CD4-positive, CD25-positive, alpha-beta regulatory T cell (primary cell): ENCODE data around the gene RABL2A. TPM values are rescaled to one million over a fixed set of nuclear protein-coding genes. Genes with fewer than 3 reads are reported as not detected.
"Not testable (repeated sequence)": the region's sequence is repeated elsewhere in the genome, so short reads cannot be mapped to it uniquely, and the experiment has no call there.

Experiments used
- ATAC-seq, 2 donors: fragments of 150-1000 bp; cut with Tn5 transposase; one replicate each; pipeline ENCODE4 v1.10.0; 2021; ENCODE audit warnings: low read depth in 2 of 2, moderate number of reproducible peaks in 2 of 2, moderate library complexity in 1 of 2
- DNase-seq, 3 donors: peaks; one replicate each; pipeline versions ENCODE4 v3.0.0 to v3.0.0-alpha.2; 2012 to 2022; ENCODE audit warnings: mixed read lengths in 1 of 3
- H3K27ac ChIP-seq: one replicate; pipeline ENCODE4 v1.7.0; 2013; ENCODE audit warnings: mild to moderate bottlenecking, low read length; ENCODE audit not compliant: insufficient read depth, poor library complexity, severe bottlenecking
- H3K27me3 ChIP-seq: one replicate; pipeline ENCODE4 v1.7.0; 2013; ENCODE audit warnings: low read length; ENCODE audit not compliant: control insufficient read depth, insufficient read depth
- H3K36me3 ChIP-seq: one replicate; pipeline ENCODE4 v1.7.0; 2013; ENCODE audit warnings: mild to moderate bottlenecking, low read length, moderate library complexity; ENCODE audit not compliant: control insufficient read depth, insufficient read depth
- H3K4me1 ChIP-seq: 2 replicates; pipeline ENCODE4 v1.7.0; 2013; ENCODE audit warnings: mild to moderate bottlenecking, low read length; ENCODE audit not compliant: insufficient read depth, control insufficient read depth, poor library complexity, severe bottlenecking
- H3K4me3 ChIP-seq: one replicate; pipeline ENCODE4 v1.7.0; 2013; ENCODE audit warnings: low read depth, mild to moderate bottlenecking, low read length, moderate library complexity
- H3K9me3 ChIP-seq, 2 experiments: 1 replicate in 1 of 2; 2 replicates in 1 of 2; pipeline ENCODE4 v1.7.0; 2013; ENCODE audit warnings: low read length in 2 of 2, mild to moderate bottlenecking in 1 of 2, moderate library complexity in 1 of 2; ENCODE audit not compliant: control insufficient read depth in 2 of 2
- H3K27ac Mint-ChIP-seq, 3 donors: one replicate each; pipeline ENCODE4 v1.8.0; 2020 to 2022; ENCODE audit warnings: mild to moderate bottlenecking in 3 of 3, mixed read lengths in 3 of 3, moderate library complexity in 2 of 3
- H3K27me3 Mint-ChIP-seq: one replicate; pipeline ENCODE4 v1.8.0; 2022; ENCODE audit warnings: mild to moderate bottlenecking, mixed read lengths
- H3K36me3 Mint-ChIP-seq: one replicate; pipeline ENCODE4 v1.8.0; 2020; ENCODE audit warnings: mixed read lengths
- H3K4me1 Mint-ChIP-seq, 4 donors: one replicate each; pipeline ENCODE4 v1.8.0; 2020 to 2022; ENCODE audit warnings: mixed read lengths in 4 of 4, mild to moderate bottlenecking in 1 of 4
- H3K4me3 Mint-ChIP-seq, 4 donors: one replicate each; pipeline ENCODE4 v1.8.0; 2020 to 2022; ENCODE audit warnings: mild to moderate bottlenecking in 4 of 4, mixed read lengths in 4 of 4, moderate library complexity in 3 of 4
- H3K9me3 Mint-ChIP-seq, 7 donors: one replicate each; pipeline ENCODE4 v1.8.0; 2020 to 2022; ENCODE audit warnings: mixed read lengths in 7 of 7, mild to moderate bottlenecking in 3 of 7, moderate library complexity in 2 of 7
- polyA plus RNA-seq, 4 donors: library from polyadenylated mRNA; unstranded; fragments of 300-500 nt; fragmentation: Illumina TruSeq; gene quantifications; one replicate each; pipeline ENCODE4 v1.2.3, GENCODE V29; 2021
- total RNA-seq: library from RNA; stranded (reverse); gene quantifications from one replicate; pipeline ENCODE4 v1.2.3, GENCODE V29; 2022

The RABL2A gene
- total and polyA plus RNA-seq, 5 donors from 2014 or later, result 5.9 to 22.5 (median 7.9) TPM

- H3K27me3 Mint-ChIP-seq, H3K36me3 ChIP-seq, H3K27ac Mint-ChIP-seq, H3K4me3 Mint-ChIP-seq, H3K27me3 ChIP-seq, H3K9me3 ChIP-seq, H3K4me1 ChIP-seq, H3K9me3 Mint-ChIP-seq, ATAC-seq, H3K27ac ChIP-seq, H3K4me3 ChIP-seq, H3K4me1 Mint-ChIP-seq, H3K36me3 Mint-ChIP-seq, DNase-seq: not testable (repeated sequence)
These were observed 6.1 kb upstream of the RABL2A start for GRCh38 chr2:113621002-113621401.

DNA sequence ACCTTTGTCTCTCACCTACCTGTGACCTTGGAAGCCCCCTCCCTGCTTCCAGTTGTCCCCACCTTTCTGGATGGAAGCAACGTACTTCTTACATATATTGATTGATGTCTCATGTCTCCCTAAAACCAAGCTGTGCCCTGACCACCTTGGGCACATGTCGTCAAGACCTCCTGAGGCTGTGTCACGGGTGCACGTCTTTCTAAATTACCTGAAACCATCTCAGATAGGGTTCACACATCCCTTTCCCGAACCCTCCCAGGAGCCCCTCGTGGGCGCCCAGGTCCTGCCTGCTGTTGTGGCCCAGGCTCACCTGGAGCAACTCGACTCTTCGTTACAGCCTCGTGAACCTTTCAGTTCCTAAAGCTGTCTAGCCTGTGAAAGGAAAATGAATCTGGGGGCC is 1.2 kb upstream of the RABL2A start:
- H3K27me3 Mint-ChIP-seq, ATAC-seq, H3K4me3 ChIP-seq, H3K4me1 ChIP-seq, H3K36me3 Mint-ChIP-seq, H3K27ac ChIP-seq, H3K9me3 Mint-ChIP-seq, DNase-seq, H3K9me3 ChIP-seq, H3K27ac Mint-ChIP-seq, H3K36me3 ChIP-seq, H3K27me3 ChIP-seq, H3K4me3 Mint-ChIP-seq: not testable (repeated sequence)
- H3K4me1 Mint-ChIP-seq, result peaks cover 0 to 16% (median under 1%) of the 10 kb centered on the region in 4 donors

DNA sequence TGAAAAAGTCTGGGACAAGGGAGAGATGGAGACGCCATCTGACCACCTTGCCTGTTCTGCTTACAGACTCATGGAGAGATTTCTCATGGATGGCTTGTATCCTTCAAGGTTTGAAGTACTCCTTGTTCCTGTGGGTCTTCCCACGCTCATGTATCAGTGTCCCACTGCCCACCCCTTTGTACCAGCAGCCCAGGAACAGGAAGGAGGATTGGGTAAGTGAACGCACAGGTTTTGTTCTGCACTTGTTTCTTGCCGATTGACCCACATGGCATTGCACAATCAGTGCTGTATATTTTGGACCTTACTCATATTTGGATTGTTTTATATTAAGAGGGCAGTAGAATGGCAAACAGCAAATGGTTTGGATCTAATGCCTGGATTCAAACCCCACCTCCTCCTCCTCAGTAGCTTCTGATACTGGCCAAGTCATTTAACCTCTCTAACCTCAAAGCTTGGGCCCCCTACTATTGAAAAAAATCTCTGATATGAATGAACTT is 5.8 kb downstream of the RABL2A start:
- not testable (repeated sequence) for H3K27me3 Mint-ChIP-seq, H3K36me3 ChIP-seq, H3K27ac Mint-ChIP-seq, ATAC-seq, DNase-seq, H3K36me3 Mint-ChIP-seq, H3K9me3 Mint-ChIP-seq, H3K27ac ChIP-seq, H3K4me1 ChIP-seq, H3K4me3 ChIP-seq, H3K4me1 Mint-ChIP-seq, H3K27me3 ChIP-seq, H3K4me3 Mint-ChIP-seq, H3K9me3 ChIP-seq

DNA sequence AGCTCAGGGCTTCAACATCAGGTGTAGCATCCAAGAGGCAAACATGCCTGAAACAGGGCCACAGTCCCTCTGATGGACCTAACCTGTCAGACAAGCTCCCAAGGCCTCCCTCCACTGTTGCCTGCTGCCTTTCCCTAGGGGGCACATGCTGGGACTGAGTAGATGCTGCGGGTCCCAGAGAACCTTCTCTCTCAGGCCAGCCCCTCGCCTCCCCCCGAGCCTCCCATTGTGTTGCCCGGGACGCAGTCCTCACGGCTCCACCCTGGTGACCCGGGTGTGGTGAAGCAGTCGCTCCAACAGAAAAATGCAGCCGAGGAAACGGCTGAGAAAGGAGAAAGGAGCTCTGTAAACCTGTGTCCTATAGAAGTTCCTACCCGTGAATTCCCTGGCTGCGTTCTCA is 8.3 kb downstream of the RABL2A start:
- not testable (repeated sequence) for H3K27me3 ChIP-seq, H3K27ac ChIP-seq, H3K4me1 Mint-ChIP-seq, H3K36me3 ChIP-seq, DNase-seq, H3K4me3 Mint-ChIP-seq, ATAC-seq, H3K27ac Mint-ChIP-seq, H3K4me1 ChIP-seq, H3K36me3 Mint-ChIP-seq, H3K9me3 Mint-ChIP-seq, H3K4me3 ChIP-seq, H3K9me3 ChIP-seq, H3K27me3 Mint-ChIP-seq

DNA sequence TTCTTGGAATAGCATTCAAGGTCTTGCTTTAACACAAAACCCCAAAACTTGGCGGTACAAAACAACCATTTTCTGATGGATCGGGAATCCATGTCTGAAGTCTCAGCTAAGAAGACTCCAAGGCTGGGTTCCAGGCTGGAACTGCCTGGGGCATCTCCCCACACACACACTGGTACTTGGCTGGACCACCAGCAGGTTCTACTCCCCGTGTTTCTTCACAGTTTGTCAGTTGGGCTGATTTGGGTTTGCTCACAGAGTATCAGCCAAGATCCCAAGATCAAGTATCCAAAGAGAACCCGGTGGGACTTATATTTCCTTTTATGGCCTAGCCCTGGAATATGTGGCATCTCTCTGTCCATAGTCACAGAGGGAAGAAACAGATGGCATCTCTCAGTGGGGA is 9.2 kb downstream of the RABL2A start:
- not testable (repeated sequence) for H3K36me3 ChIP-seq, H3K4me3 ChIP-seq, H3K36me3 Mint-ChIP-seq, H3K27me3 ChIP-seq, H3K27ac Mint-ChIP-seq, DNase-seq, H3K4me1 Mint-ChIP-seq, H3K27me3 Mint-ChIP-seq, ATAC-seq, H3K4me3 Mint-ChIP-seq, H3K27ac ChIP-seq, H3K4me1 ChIP-seq, H3K9me3 Mint-ChIP-seq, H3K9me3 ChIP-seq

GRCh38 chr2:113638084-113638483 is 11.0 kb downstream of the RABL2A start:
- H3K36me3 ChIP-seq, H3K4me1 ChIP-seq, H3K27ac ChIP-seq, H3K36me3 Mint-ChIP-seq, H3K27me3 ChIP-seq, ATAC-seq, H3K27ac Mint-ChIP-seq, H3K27me3 Mint-ChIP-seq, H3K4me3 Mint-ChIP-seq, H3K4me3 ChIP-seq, H3K9me3 Mint-ChIP-seq, DNase-seq, H3K9me3 ChIP-seq, H3K4me1 Mint-ChIP-seq: not testable (repeated sequence)

DNA sequence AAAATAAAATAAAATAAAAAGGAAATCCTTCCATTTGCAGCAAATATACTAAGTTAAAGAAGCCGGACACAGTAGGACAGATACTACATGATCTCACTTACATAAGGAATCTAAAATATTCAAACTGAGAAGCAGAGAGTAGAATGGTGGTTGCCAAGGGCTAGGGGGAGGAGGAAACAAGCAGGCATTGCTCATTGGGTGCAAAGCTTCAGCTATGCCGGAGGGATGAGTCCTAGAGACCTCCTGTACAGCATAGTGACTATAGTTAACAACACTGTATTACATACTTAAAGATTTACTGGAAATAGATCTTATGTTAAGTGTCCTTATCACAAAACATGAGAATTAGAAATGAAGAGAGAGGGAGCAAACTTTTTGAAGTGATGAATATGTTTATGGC is 19.2 kb downstream of the RABL2A start:
- H3K9me3 ChIP-seq, H3K27me3 Mint-ChIP-seq, H3K27ac ChIP-seq, DNase-seq, H3K27ac Mint-ChIP-seq, H3K36me3 ChIP-seq, H3K4me3 ChIP-seq, ATAC-seq, H3K4me1 ChIP-seq, H3K4me3 Mint-ChIP-seq, H3K36me3 Mint-ChIP-seq, H3K27me3 ChIP-seq, H3K4me1 Mint-ChIP-seq, H3K9me3 Mint-ChIP-seq: not testable (repeated sequence)

DNA sequence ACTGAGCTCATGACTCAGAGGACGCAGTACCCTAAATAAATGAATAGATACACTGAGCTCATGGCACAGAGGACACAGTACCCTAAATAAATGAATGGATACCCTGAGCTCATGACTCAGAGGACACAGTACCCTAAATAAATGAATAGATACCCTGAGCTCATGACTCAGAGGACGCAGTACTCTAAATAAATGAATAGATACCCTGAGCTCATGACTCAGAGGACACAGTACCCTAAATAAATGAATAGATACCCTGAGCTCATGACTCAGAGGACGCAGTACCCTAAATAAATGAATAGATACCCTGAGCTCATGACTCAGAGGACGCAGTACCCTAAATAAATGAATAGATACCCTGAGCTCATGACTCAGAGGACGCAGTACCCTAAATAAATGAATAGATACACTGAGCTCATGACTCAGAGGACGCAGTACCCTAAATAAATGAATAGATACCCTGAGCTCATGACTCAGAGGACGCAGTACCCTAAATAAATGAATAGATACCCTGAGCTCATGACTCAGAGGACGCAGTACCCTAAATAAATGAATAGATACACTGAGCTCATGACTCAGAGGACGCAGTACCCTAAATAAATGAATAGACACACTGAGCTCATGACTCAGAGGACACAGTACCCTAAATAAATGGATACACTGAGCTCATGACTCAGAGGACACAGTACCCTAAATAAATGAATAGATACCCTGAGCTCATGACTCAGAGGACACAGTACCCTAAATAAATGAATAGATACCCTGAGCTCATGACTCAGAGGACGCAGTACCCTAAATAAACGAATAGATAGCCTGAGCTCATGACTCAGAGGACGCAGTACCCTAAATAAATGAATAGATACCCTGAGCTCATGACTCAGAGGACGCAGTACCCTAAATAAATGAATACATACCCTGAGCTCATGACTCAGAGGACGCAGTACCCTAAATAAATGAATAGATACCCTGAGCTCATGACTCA is 24.1 kb downstream of the RABL2A start:
- not testable (repeated sequence) for H3K27ac ChIP-seq, H3K4me3 ChIP-seq, H3K4me1 Mint-ChIP-seq, H3K36me3 ChIP-seq, H3K9me3 ChIP-seq, ATAC-seq, H3K9me3 Mint-ChIP-seq, H3K27me3 Mint-ChIP-seq, DNase-seq, H3K4me1 ChIP-seq, H3K27ac Mint-ChIP-seq, H3K4me3 Mint-ChIP-seq, H3K27me3 ChIP-seq, H3K36me3 Mint-ChIP-seq
